GM12878 (cell line): Measurements from ENCODE around the gene LAMB1. TPM values are rescaled to one million over a fixed set of nuclear protein-coding genes. Genes with fewer than 3 reads are reported as not detected.

ENCODE experiments used
- ATAC-seq: fragments of 200-7000 bp; cut with Tn5 transposase; 3 replicates; pipeline ENCODE4 v1.9.1; 2020; ENCODE audit warnings: mild to moderate bottlenecking, moderate library complexity
- BruUV-seq: library from RNA; stranded (reverse); fragments of 400-500 nt; replicated peaks from 2 replicates; lab custom pipeline; 2021; lab: Mats Ljungman, UMichigan
- CTCF ChIA-PET: fragments of 300-600 bp; sonication (Branson Sonifier 250); formaldehyde crosslinking; extraction: SDS; loops from one replicate; lab custom pipeline; 2021; ENCODE audit warnings: inconsistent platforms; lab: Yijun Ruan, JAX
- POLR2A ChIA-PET: fragments of 350-600 bp; formaldehyde crosslinking; extraction: SDS; loops from one replicate; lab custom pipeline; 2021; ENCODE audit warnings: inconsistent platforms; lab: Charles Lee
- RAD21 ChIA-PET: fragments of 300-600 bp; sonication (Branson Sonifier 250); formaldehyde crosslinking; loops from one replicate; lab custom pipeline; 2023; ENCODE audit warnings: antibody characterized with exemption; ENCODE audit not compliant: unreplicated experiment; lab: Charles Lee
- SMC1A ChIA-PET: fragments of 300-600 bp; sonication (Branson Sonifier 250); formaldehyde crosslinking; loops from one replicate; lab custom pipeline; 2023; ENCODE audit not compliant: unreplicated experiment, uncharacterized antibody; lab: Charles Lee
- DNase-seq: peaks from one replicate; pipeline ENCODE4 v3.0.0-alpha.2; 2011; ENCODE audit warnings: low read depth, low spot score
- FAIRE-seq: peaks from 3 replicates; lab custom pipeline; 2011; peaks lifted over from hg19 to GRCh38; lab: Jason Lieb, UNC
- H2AFZ ChIP-seq: 2 replicates; pipeline ENCODE4 v1.6.0; 2011; ENCODE audit warnings: low read depth, low read length, control low read depth; ENCODE audit not compliant: control insufficient read depth
- H3K27ac ChIP-seq: 2 replicates; pipeline ENCODE4 v1.5.1; 2011; ENCODE audit warnings: control low read depth; ENCODE audit not compliant: control insufficient read depth, insufficient read depth
- H3K27me3 ChIP-seq, 2 experiments: replicated peaks in 1 of 2; 2 replicates each; pipeline versions ENCODE4 v1.6.0 to v1.6.1; 2011; ENCODE audit warnings: low read length in 1 of 2; ENCODE audit not compliant: control insufficient read depth in 2 of 2, insufficient read depth in 2 of 2
- H3K36me3 ChIP-seq, 2 experiments: 2 replicates each; pipeline ENCODE4 v1.5.1; 2011; ENCODE audit warnings: low read length in 1 of 2; ENCODE audit not compliant: control insufficient read depth in 2 of 2, insufficient read depth in 2 of 2
- H3K4me1 ChIP-seq: 2 replicates; pipeline ENCODE4 v1.6.1; 2011; ENCODE audit warnings: mild to moderate bottlenecking, low read length, moderate library complexity, mixed read lengths; ENCODE audit not compliant: control insufficient read depth, insufficient read depth
- H3K4me2 ChIP-seq: 2 replicates; pipeline ENCODE4 v1.6.0; 2011; ENCODE audit warnings: control low read depth; ENCODE audit not compliant: control insufficient read depth, insufficient read depth
- H3K4me3 ChIP-seq: fragments of 200-600 bp; sonication (generic); 2 replicates; pipeline ENCODE4 v1.5.1; 2016
- H3K79me2 ChIP-seq: 2 replicates; pipeline ENCODE4 v1.6.0; 2011; ENCODE audit warnings: low read length; ENCODE audit not compliant: control insufficient read depth, insufficient read depth
- H3K9ac ChIP-seq: 2 replicates; pipeline ENCODE4 v1.8.0; 2011; ENCODE audit warnings: low read length, control low read depth, mixed read lengths; ENCODE audit not compliant: control insufficient read depth, insufficient read depth
- H3K9me3 ChIP-seq: replicated peaks from 3 replicates; pipeline ENCODE4 v1.5.1; 2011; ENCODE audit warnings: mild to moderate bottlenecking, low read length; ENCODE audit not compliant: control insufficient read depth, insufficient read depth
- H4K20me1 ChIP-seq: 2 replicates; pipeline ENCODE4 v1.6.0; 2011; ENCODE audit not compliant: control insufficient read depth, insufficient read depth
- CBX3 ChIP-seq: fragments of 200-600 bp; sonication (generic); IDR thresholded peaks from 2 replicates; pipeline ENCODE4 v1.6.1; 2016; ENCODE audit warnings: low read depth, borderline replicate concordance
- NFYB ChIP-seq: IDR thresholded peaks from 2 replicates; pipeline ENCODE4 v1.6.1; 2011; ENCODE audit warnings: low read depth, mild to moderate bottlenecking, low read length, improper control_type of control experiment, moderate library complexity; ENCODE audit not compliant: insufficient read depth
- SPI1 ChIP-seq: IDR thresholded peaks from 2 replicates; pipeline ENCODE4 v1.6.1; 2011; ENCODE audit warnings: low read depth, mild to moderate bottlenecking, low read length, moderate library complexity, borderline replicate concordance; ENCODE audit not compliant: insufficient read depth
- ZNF217 ChIP-seq: fragments of 450-650 bp; IDR thresholded peaks from 2 replicates; pipeline ENCODE4 v1.6.1; 2017; ENCODE audit warnings: antibody characterized with exemption, mild to moderate bottlenecking
- ZNF384 ChIP-seq: IDR thresholded peaks from 2 replicates; pipeline ENCODE4 v1.6.1; 2012; ENCODE audit warnings: low read depth, mild to moderate bottlenecking, low read length, improper control_type of control experiment, borderline replicate concordance
- ZNF622 ChIP-seq: fragments of 450-650 bp; IDR thresholded peaks from 2 replicates; pipeline ENCODE4 v1.6.1; 2017; ENCODE audit warnings: mild to moderate bottlenecking, inconsistent platforms
- ZSCAN29 ChIP-seq: fragments of 450-650 bp; IDR thresholded peaks from 2 replicates; pipeline ENCODE4 v1.6.1; 2017; ENCODE audit warnings: mild to moderate bottlenecking, moderate library complexity
- WGBS: methylation state at CpG from one replicate; pipeline ENCODE4 v1.1.6; 2016; ENCODE audit warnings: low lambda C conversion rate; ENCODE audit not compliant: insufficient replicate concordance, insufficient coverage; ENCODE audit errors: missing lambda C conversion rate; 5-methylcytosine and 5-hydroxymethylcytosine counted together
- in situ Hi-C: fragments of 300-500 bp; cut with MboI; formaldehyde crosslinking; loops from 9 replicates; pipeline ENCODE4 v1.14.3; 2018; ENCODE audit warnings: mixed read lengths
- intact Hi-C: fragments of 100-400 bp; cut with micrococcal nuclease; formaldehyde crosslinking; loops from one replicate; pipeline ENCODE4 v1.14.2; 2022; ENCODE audit not compliant: unreplicated experiment
- polyA plus RNA-seq, 11 experiments: library from polyadenylated mRNA; depleted of rRNA in 4 of 11; unstranded in 6 of 11; stranded (reverse) in 5 of 11; fragments of >200 nt; fragmentation: Nextera tagmentation in 4 of 11; fragmentation: Illumina TruSeq in 1 of 11; extraction: Ambion mirVana in 4 of 11; extraction: Trizol in 1 of 11; gene quantifications; 1 replicate in 1 of 11; 2 replicates in 10 of 11; pipeline versions ENCODE4 v1.2.1 to v1.2.3, GENCODE V29; 2011 to 2016; ENCODE audit warnings: inconsistent platforms in 2 of 11, missing spikeins in 2 of 11, low read depth in 1 of 11
- total RNA-seq, 4 experiments: library from RNA; depleted of rRNA in 3 of 4; stranded (reverse); fragments of >200 nt in 3 of 4; fragmentation: Illumina TruSeq in 1 of 4; extraction: Trizol in 1 of 4; gene quantifications; 2 replicates each; pipeline versions ENCODE4 v1.2.1 to v1.2.3, GENCODE V29; 2013 to 2021
- TF ChIP-seq, protein P1 (sequence below): IDR thresholded peaks from 2 replicates; pipeline ENCODE4 v1.6.1; 2012; ENCODE audit warnings: mild to moderate bottlenecking, low read depth, low read length

Gene LAMB1
- total and polyA plus RNA-seq, 10 of the 15 experiments (the other 5 are each of a cell fraction or from before 2014, with no cell fraction given), result 0.05 to 2.2 (median 1.2) TPM; not detected in 4

- no peak for TF ChIP-seq SPI1
- TF ChIP-seq CBX3, result no peak
- no peak for TF ChIP-seq ZNF217
- no peak for TF ChIP-seq ZSCAN29
- no peak for TF ChIP-seq ZNF622
- TF ChIP-seq, protein P1, sequence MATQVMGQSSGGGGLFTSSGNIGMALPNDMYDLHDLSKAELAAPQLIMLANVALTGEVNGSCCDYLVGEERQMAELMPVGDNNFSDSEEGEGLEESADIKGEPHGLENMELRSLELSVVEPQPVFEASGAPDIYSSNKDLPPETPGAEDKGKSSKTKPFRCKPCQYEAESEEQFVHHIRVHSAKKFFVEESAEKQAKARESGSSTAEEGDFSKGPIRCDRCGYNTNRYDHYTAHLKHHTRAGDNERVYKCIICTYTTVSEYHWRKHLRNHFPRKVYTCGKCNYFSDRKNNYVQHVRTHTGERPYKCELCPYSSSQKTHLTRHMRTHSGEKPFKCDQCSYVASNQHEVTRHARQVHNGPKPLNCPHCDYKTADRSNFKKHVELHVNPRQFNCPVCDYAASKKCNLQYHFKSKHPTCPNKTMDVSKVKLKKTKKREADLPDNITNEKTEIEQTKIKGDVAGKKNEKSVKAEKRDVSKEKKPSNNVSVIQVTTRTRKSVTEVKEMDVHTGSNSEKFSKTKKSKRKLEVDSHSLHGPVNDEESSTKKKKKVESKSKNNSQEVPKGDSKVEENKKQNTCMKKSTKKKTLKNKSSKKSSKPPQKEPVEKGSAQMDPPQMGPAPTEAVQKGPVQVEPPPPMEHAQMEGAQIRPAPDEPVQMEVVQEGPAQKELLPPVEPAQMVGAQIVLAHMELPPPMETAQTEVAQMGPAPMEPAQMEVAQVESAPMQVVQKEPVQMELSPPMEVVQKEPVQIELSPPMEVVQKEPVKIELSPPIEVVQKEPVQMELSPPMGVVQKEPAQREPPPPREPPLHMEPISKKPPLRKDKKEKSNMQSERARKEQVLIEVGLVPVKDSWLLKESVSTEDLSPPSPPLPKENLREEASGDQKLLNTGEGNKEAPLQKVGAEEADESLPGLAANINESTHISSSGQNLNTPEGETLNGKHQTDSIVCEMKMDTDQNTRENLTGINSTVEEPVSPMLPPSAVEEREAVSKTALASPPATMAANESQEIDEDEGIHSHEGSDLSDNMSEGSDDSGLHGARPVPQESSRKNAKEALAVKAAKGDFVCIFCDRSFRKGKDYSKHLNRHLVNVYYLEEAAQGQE, result no peak
- TF ChIP-seq ZNF384, result no peak
- no peak for TF ChIP-seq NFYB
- WGBS, result 60% methylated on average over 3 of the region's 3 CpGs
- Histone ChIP-seq H3K9me3 (no peaks in the 10 kb centered on the region), H3K4me2 (no peak overlapping the region), H3K36me3 (no peaks in the 10 kb centered on the region), H3K27me3 (no peaks in the 10 kb centered on the region), H4K20me1 (no peaks in the 10 kb centered on the region), H3K27ac (no peak overlapping the region), H3K4me1 (no peaks in the 10 kb centered on the region), H2AFZ (no peak overlapping the region), H3K79me2 (no peaks in the 10 kb centered on the region), H3K4me3 (no peak overlapping the region), H3K9ac (no peak overlapping the region)
- FAIRE-seq, result no peak
- POLR2A ChIA-PET, result no interaction called here
- SMC1A ChIA-PET, result no interaction called here
- intact Hi-C loops, result no loop called here
- no peak for DNase-seq
- no peak for ATAC-seq
- in situ Hi-C loops, result no loop called here
- no TSS peak for BruUV-seq
- CTCF ChIA-PET, result no interaction called here
- RAD21 ChIA-PET, result interaction anchor here (0.6 kb wide), 1 partner anchor 12 kb away, joined by 4 read pairs; no protein-coding TSS in a partner anchor
These were observed 31.9 kb downstream of the LAMB1 start for GRCh38 chr7:107971100-107971499.
